ENCODE data around the gene POLR1C. TPM values are rescaled to one million over a fixed set of nuclear protein-coding genes. Genes with fewer than 3 reads are reported as not detected.

The POLR1C gene
- polyA plus RNA-seq, 3 donors: 4.5 to 18.3 (median 6.1) TPM

GRCh38 chr6:43508481-43509141, 8.3 kb upstream of the POLR1C start:
- Histone ChIP-seq H3K27ac (ENCODE audit: low read depth in 1 of 2, low read length in 2 of 2) (no peak overlapping the region), H3K9me3 (replicated peaks in 1 of 2; ENCODE audit: control insufficient read depth in 1 of 2, insufficient read depth in 1 of 2, low read length in 2 of 2) (peaks cover 0 to 3% of the 10 kb centered on the region in 2 donors), H3K27me3 (ENCODE audit: control insufficient read depth in 2 of 2, insufficient read depth in 2 of 2, low read length in 2 of 2) (peaks cover 11 to 27% of the 10 kb centered on the region in 2 donors), H4K20me1 (ENCODE audit: insufficient read depth, low read length) (peaks cover 37% of the 10 kb centered on the region), H3K4me1 (ENCODE audit: control insufficient read depth in 1 of 2, insufficient read depth in 2 of 2, low read length in 2 of 2) (peaks cover 19 to 31% of the 10 kb centered on the region in 2 donors), H3K9ac (ENCODE audit: insufficient read depth, low read length, poor library complexity, severe bottlenecking) (no peak overlapping the region), H3K4me3 (replicated peaks in 1 of 3; ENCODE audit: low read depth in 2 of 3, low read length in 3 of 3) (no peak overlapping the region), H3K4me2 (replicated peaks; ENCODE audit: extremely low read depth, low read length, poor library complexity, severe bottlenecking) (peak overlapping the region; percentile 96), H3K36me3 (replicated peaks in 1 of 2; ENCODE audit: control insufficient read depth in 1 of 2, insufficient read depth in 2 of 2, low read length in 2 of 2) (peaks cover 45 to 57% of the 10 kb centered on the region in 2 donors), H2AFZ (ENCODE audit: insufficient read depth, low read depth, low read length, poor library complexity, severe bottlenecking) (no peak overlapping the region), H3K79me2 (ENCODE audit: insufficient read depth, low read length) (no peaks in the 10 kb centered on the region)
- WGBS (ENCODE audit: insufficient coverage): 52% methylated on average over 4 of the region's 8 CpGs
- H3K4me1 Mint-ChIP-seq: peaks cover 36% of the 10 kb centered on the region
- peaks cover 0 to 16% (median 0%) of the 10 kb centered on the region in 7 donors for H3K9me3 Mint-ChIP-seq
- peaks cover 49 to 61% of the 10 kb centered on the region in 2 donors for H3K36me3 Mint-ChIP-seq
- peak overlapping the region; percentile 74 to 97 for H3K4me3 Mint-ChIP-seq
- H3K27ac Mint-ChIP-seq: peak overlapping the region in 3 of 7 donors; percentile 11 to 54 (median 15)
- no peak for TF ChIP-seq CTCF (IDR thresholded peaks at IDR 0.05)
- intact Hi-C loops (cut with micrococcal nuclease): loop anchor here in 1 of 2 donors (5.0 to 10.0 kb wide), 2 partner anchors 154 to 246 kb away; no protein-coding TSS in a partner anchor
- no peak for DNase-seq
- peaks cover 22 to 36% (median 23%) of the 10 kb centered on the region in 3 donors for H3K27me3 Mint-ChIP-seq (ENCODE audit: low read depth in 3 of 3)

GRCh38 chr6:43509142-43509983, 7.5 kb upstream of the POLR1C start:
- peaks cover 0 to 16% (median 0%) of the 10 kb centered on the region in 7 donors for H3K9me3 Mint-ChIP-seq
- peak overlapping the region in 2 of 3 experiments; percentile 46 to 78 for H3K4me3 ChIP-seq (replicated peaks in 1 of 3; ENCODE audit: low read depth in 2 of 3, low read length in 3 of 3)
- peaks cover 3% of the 10 kb centered on the region for H3K79me2 ChIP-seq (ENCODE audit: insufficient read depth, low read length)
- H3K36me3 Mint-ChIP-seq: peaks cover 48 to 61% of the 10 kb centered on the region in 2 donors
- intact Hi-C loops (cut with micrococcal nuclease): loop anchor here in 1 of 2 donors (5.0 to 10.0 kb wide), 2 partner anchors 155 to 247 kb away; no protein-coding TSS in a partner anchor
- H4K20me1 ChIP-seq (ENCODE audit: insufficient read depth, low read length): peaks cover 41% of the 10 kb centered on the region
- peaks cover 45 to 57% of the 10 kb centered on the region in 2 donors for H3K36me3 ChIP-seq (replicated peaks in 1 of 2; ENCODE audit: control insufficient read depth in 1 of 2, insufficient read depth in 2 of 2, low read length in 2 of 2)
- peaks cover 19 to 31% of the 10 kb centered on the region in 2 donors for H3K4me1 ChIP-seq (ENCODE audit: control insufficient read depth in 1 of 2, insufficient read depth in 2 of 2, low read length in 2 of 2)
- peak overlapping the region; percentile 74 to 97 for H3K4me3 Mint-ChIP-seq
- WGBS (ENCODE audit: insufficient coverage): 8% methylated on average over 65 of the region's 69 CpGs
- H3K4me1 Mint-ChIP-seq: peaks cover 37% of the 10 kb centered on the region
- TF ChIP-seq CTCF (IDR thresholded peaks at IDR 0.05): no peak
- no peak for DNase-seq
- H3K4me2 ChIP-seq (replicated peaks; ENCODE audit: extremely low read depth, low read length, poor library complexity, severe bottlenecking): peak overlapping the region; percentile 96
- H3K27me3 Mint-ChIP-seq (ENCODE audit: low read depth in 3 of 3): peaks cover 22 to 36% (median 23%) of the 10 kb centered on the region in 3 donors
- H3K27me3 ChIP-seq (ENCODE audit: control insufficient read depth in 2 of 2, insufficient read depth in 2 of 2, low read length in 2 of 2): peaks cover 11 to 27% of the 10 kb centered on the region in 2 donors
- peak overlapping the region; percentile 75 for H2AFZ ChIP-seq (ENCODE audit: insufficient read depth, low read depth, low read length, poor library complexity, severe bottlenecking)
- peak overlapping the region; percentile 39 for H3K9ac ChIP-seq (ENCODE audit: insufficient read depth, low read length, poor library complexity, severe bottlenecking)
- H3K27ac ChIP-seq (ENCODE audit: low read depth in 1 of 2, low read length in 2 of 2): no peak overlapping the region
- peak overlapping the region in 1 of 7 donors; percentile 15 for H3K27ac Mint-ChIP-seq
- H3K9me3 ChIP-seq (replicated peaks in 1 of 2; ENCODE audit: control insufficient read depth in 1 of 2, insufficient read depth in 1 of 2, low read length in 2 of 2): peaks cover 0 to 3% of the 10 kb centered on the region in 2 donors
